ENCODE results near the gene SOS1. TPM values are rescaled to one million over a fixed set of nuclear protein-coding genes. Genes with fewer than 3 reads are reported as not detected.
A peak's percentile ranks its signal among the peaks of the same experiment; 100 is the strongest.

The SOS1 gene
- total RNA-seq, 2 donors from 2014 or later = 98.7 to 116 TPM

GRCh38 chr2:39124746-39125057 is 3.9 kb upstream of the SOS1 start:
- Mint-ChIP-seq H3K27ac (peak overlapping the region; percentile 92), H3K4me1 (peaks cover 17% of the 10 kb centered on the region), H3K27me3 (no peaks in the 10 kb centered on the region), H3K36me3 (ENCODE audit: low read depth) (peaks cover 7% of the 10 kb centered on the region), H3K4me3 (peak overlapping the region; percentile 94), H3K9me3 (no peaks in the 10 kb centered on the region)
- ATAC-seq (replicated peaks) = no peak

DNA sequence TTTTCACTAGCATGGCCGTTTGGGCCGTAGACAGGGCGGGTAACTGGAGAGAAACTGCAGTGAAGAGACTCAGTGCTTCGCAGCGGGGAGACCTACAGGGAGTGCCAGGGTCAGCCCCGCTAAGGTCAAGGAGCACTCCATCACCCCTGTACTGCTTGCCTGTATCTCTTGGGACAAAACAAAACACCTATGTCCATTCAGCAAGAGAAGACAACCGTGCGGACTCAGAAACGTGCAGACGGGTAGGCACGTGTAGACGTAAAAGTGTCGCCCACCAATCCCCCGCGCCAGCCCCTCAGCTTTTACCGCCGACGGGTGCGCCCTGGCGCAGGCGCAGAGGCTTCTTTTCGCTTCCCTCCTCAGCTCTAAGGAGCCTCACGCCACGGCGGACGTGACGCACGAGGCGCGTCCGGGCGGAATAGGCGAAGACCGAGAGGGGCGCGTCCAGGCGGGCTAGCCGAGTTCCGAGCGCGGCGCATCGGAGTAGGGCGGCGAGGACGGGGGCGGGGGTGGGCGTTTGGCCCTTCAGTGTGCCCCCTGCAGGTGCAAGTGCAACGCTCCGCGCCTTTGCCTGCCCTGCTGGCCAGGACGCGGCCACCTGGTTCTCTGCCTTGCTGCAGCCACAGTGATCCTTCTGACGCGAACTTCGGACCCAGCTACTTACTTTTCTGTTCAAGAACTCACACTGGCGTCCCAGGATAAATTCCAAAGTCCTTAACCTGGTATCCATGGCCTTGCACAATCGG is 3.3 kb upstream of the SOS1 start:
- peak overlapping the region; percentile 94 for H3K4me3 Mint-ChIP-seq
- ATAC-seq (replicated peaks) = peak; percentile 72
- no peaks in the 10 kb centered on the region for H3K27me3 Mint-ChIP-seq
- peak overlapping the region; percentile 92 for H3K27ac Mint-ChIP-seq
- peaks cover 12% of the 10 kb centered on the region for H3K36me3 Mint-ChIP-seq (ENCODE audit: low read depth)
- H3K4me1 Mint-ChIP-seq = peaks cover 13% of the 10 kb centered on the region
- H3K9me3 Mint-ChIP-seq = no peaks in the 10 kb centered on the region

DNA sequence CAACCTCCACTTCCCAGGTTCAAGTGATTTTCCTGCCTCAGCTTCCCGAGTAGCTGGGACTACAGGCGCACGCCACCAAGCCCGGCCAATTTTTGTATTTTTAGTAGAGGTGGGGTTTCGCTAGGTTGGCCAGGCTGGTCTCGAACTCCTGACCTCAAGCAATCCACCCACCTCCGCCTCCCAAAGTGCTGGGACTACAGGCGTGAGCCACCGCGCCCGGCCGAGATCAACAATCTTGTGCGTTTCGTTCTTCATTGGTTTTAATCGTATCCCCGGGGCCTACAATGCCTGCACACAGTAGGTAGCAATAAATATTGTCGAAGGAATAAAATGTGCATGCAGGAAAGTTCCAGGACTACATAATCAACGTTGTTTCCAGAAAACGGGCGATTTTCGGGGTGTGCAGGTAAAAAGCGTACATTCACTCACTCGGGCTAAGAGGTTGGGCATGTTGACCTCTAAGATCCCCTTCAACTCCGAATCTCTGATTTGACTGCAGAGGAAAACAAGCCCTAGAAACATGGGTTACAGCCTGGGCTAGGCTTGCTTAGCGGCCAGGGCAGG is 2.7 kb upstream of the SOS1 start:
- no peaks in the 10 kb centered on the region for H3K9me3 Mint-ChIP-seq
- no peaks in the 10 kb centered on the region for H3K27me3 Mint-ChIP-seq
- H3K27ac Mint-ChIP-seq = peak overlapping the region; percentile 92
- H3K4me3 Mint-ChIP-seq = peak overlapping the region; percentile 94
- peaks cover 14% of the 10 kb centered on the region for H3K36me3 Mint-ChIP-seq (ENCODE audit: low read depth)
- no peak for ATAC-seq (replicated peaks)
- peaks cover 12% of the 10 kb centered on the region for H3K4me1 Mint-ChIP-seq

DNA sequence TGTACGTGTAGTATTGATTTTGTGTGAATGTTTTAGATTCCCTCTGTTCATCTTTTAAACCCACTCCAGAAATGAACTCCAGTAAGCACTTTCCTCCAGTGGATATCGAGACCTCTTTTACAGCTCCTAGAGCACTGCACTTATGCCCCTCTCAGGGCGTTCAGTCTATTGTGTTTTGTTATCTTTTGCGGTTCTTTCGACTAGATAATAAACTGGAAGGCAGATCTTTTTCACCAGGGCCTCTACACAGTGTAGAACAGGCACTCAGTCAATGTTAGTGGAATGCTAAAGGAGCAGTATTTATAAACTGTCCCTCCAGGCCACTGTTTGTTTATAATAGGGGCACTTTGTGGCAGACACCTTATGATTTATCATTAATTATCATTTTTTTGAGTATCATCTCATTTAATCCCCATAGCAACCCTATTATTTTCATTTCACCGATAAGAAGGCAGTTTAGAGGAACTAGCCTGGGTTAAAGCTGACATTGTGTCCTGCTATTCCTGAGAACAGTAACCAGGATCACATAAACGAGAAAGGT is 742 bp upstream of the SOS1 start:
- Mint-ChIP-seq H3K36me3 (ENCODE audit: low read depth) (peaks cover 33% of the 10 kb centered on the region), H3K27ac (peak overlapping the region; percentile 82), H3K9me3 (no peaks in the 10 kb centered on the region), H3K4me3 (peak overlapping the region; percentile 94), H3K27me3 (no peaks in the 10 kb centered on the region), H3K4me1 (peaks cover 25% of the 10 kb centered on the region)
- no peak for ATAC-seq (replicated peaks)

GRCh38 chr2:39120521-39120770 is 405 bp downstream of the SOS1 start:
- peak; percentile 14 for ATAC-seq (replicated peaks)
- H3K4me3 Mint-ChIP-seq = no peak overlapping the region
- H3K36me3 Mint-ChIP-seq (ENCODE audit: low read depth) = peaks cover 44% of the 10 kb centered on the region
- no peaks in the 10 kb centered on the region for H3K9me3 Mint-ChIP-seq
- peaks cover 34% of the 10 kb centered on the region for H3K4me1 Mint-ChIP-seq
- H3K27me3 Mint-ChIP-seq = no peaks in the 10 kb centered on the region
- no peak overlapping the region for H3K27ac Mint-ChIP-seq

DNA sequence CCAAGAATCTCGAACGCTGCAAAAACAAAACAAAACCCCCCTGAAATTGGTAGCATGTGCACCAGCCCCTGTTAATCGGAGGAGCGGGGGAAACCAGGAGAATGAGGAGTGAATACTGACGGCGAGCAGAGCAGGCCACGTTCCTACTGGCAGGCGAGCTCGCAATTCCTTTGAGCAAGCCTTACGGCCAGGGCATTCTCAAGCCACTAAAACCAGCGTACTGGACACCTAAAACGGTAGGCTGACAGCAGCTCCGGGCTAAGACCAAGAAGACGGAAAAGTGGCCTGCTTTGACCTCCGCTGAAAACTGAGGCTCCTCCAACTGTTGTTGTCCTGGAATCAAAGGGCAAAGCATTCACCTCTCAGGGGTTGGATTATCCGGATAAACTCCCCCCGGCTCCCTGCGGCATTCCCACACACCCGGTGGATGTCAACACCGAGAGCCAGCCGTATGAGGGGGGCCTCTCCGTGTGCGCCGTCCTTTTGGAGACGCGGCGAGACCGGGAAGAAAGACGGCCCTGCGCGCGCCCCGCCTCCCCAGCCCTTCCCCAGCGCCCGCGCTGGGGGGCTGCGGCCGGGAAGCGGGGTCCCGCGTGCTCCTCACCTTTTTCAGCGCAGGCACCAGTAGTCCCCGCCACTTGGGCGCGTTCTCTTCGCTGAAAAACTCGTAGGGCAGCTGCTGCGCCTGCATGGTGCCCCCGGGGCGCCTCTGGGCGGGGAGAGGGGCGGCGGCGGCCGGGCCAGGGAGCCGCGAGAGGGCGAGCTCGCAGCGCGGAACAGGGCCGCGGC is 925 bp downstream of the SOS1 start:
- Mint-ChIP-seq H3K4me1 (peaks cover 31% of the 10 kb centered on the region), H3K36me3 (ENCODE audit: low read depth) (peaks cover 50% of the 10 kb centered on the region), H3K27me3 (no peaks in the 10 kb centered on the region), H3K4me3 (peak overlapping the region; percentile 100), H3K27ac (peak overlapping the region; percentile 98), H3K9me3 (no peaks in the 10 kb centered on the region)
- peak; percentile 41 for ATAC-seq (replicated peaks)

GRCh38 chr2:39118786-39119499 is 1.9 kb downstream of the SOS1 start:
- Mint-ChIP-seq H3K9me3 (no peaks in the 10 kb centered on the region), H3K27me3 (no peaks in the 10 kb centered on the region), H3K36me3 (ENCODE audit: low read depth) (peaks cover 59% of the 10 kb centered on the region), H3K4me3 (peak overlapping the region; percentile 100), H3K4me1 (peaks cover 35% of the 10 kb centered on the region), H3K27ac (peak overlapping the region; percentile 98)
- no peak for ATAC-seq (replicated peaks)

DNA sequence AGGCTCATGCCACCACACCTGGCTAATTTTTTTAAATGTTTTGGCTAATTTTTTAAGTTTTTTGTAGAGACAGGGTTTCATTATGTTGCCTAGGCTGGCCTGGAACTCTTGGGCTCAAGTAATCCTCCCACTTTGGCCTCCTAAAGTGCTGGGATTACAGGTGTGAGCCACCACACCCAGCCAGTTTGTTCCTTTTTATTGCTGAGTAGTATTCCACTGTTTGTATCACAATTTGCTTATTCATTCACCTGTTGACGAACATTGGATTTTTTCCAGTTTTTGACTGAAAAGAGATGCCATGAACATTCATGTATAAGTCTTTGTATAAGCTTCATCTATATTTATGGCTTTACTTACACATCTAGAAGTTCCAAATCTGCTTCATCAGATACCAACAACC is 5.3 kb downstream of the SOS1 start:
- peaks cover 93% of the 10 kb centered on the region for H3K36me3 Mint-ChIP-seq (ENCODE audit: low read depth)
- H3K4me1 Mint-ChIP-seq = peaks cover 56% of the 10 kb centered on the region
- ATAC-seq (replicated peaks) = no peak
- H3K4me3 Mint-ChIP-seq = peak overlapping the region; percentile 100
- no peaks in the 10 kb centered on the region for H3K27me3 Mint-ChIP-seq
- H3K27ac Mint-ChIP-seq = peak overlapping the region; percentile 51
- no peaks in the 10 kb centered on the region for H3K9me3 Mint-ChIP-seq

GRCh38 chr2:39114771-39115170 is 6.1 kb downstream of the SOS1 start:
- peaks cover 59% of the 10 kb centered on the region for H3K4me1 Mint-ChIP-seq
- H3K27ac Mint-ChIP-seq = peak overlapping the region; percentile 83
- ATAC-seq (replicated peaks) = no peak
- peaks cover 99% of the 10 kb centered on the region for H3K36me3 Mint-ChIP-seq (ENCODE audit: low read depth)
- peak overlapping the region; percentile 100 for H3K4me3 Mint-ChIP-seq
- H3K9me3 Mint-ChIP-seq = no peaks in the 10 kb centered on the region
- H3K27me3 Mint-ChIP-seq = no peaks in the 10 kb centered on the region

DNA sequence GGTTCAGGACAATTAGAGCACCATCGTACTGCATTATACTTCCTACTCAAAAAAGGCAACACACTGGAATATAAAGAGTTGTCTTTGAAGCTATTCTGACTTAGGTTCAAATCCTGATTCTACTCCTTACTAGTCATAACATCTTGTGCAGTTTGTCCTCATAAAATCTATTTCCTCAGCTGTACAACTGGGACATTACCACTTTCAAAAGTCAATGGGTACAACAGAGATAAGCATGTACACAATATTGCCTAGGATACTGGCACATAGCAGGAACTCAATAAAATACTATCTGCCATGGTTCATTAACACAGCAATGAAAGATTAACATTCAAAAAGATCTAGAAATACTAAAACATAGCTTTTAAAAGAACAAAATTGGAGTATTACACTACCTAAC is 11.3 kb downstream of the SOS1 start:
- Mint-ChIP-seq H3K27me3 (no peaks in the 10 kb centered on the region), H3K4me1 (peaks cover 47% of the 10 kb centered on the region), H3K4me3 (peak overlapping the region; percentile 19), H3K9me3 (no peaks in the 10 kb centered on the region), H3K36me3 (ENCODE audit: low read depth) (peaks cover 74% of the 10 kb centered on the region), H3K27ac (peak overlapping the region; percentile 28)
- ATAC-seq (replicated peaks) = no peak

GRCh38 chr2:39108377-39108776 is 12.5 kb downstream of the SOS1 start:
- H3K27me3 Mint-ChIP-seq = no peaks in the 10 kb centered on the region

GRCh38 chr2:39107724-39108273 is 13.1 kb downstream of the SOS1 start:
- H3K36me3 Mint-ChIP-seq (ENCODE audit: low read depth) = peaks cover 74% of the 10 kb centered on the region

More at GRCh38 chr2:39108377-39108776, 12.5 kb downstream of the SOS1 start:
- Mint-ChIP-seq H3K36me3 (ENCODE audit: low read depth) (peaks cover 74% of the 10 kb centered on the region), H3K4me3 (peak overlapping the region; percentile 0), H3K4me1 (peaks cover 46% of the 10 kb centered on the region), H3K27ac (peak overlapping the region; percentile 10), H3K9me3 (no peaks in the 10 kb centered on the region)
- no peak for ATAC-seq (replicated peaks)

DNA sequence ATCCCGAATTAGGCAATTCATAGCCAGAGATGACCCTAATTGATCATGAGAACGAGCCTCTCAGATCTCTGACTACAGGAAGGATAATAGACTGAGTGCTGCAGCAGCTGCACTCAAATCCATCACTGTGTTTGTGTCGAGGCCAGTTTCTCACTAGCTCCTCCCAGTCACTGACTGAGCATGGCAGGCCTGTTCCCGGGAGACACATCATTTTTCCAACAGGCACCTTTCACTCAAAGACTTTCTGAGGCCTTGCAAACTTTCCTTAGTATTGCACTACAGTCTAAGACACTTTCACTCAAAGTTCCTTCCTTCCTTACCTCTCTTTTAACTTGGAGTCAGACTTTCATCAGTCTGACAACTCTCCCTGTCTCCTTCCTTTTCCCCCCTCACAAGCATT is 13.7 kb downstream of the SOS1 start:
- Mint-ChIP-seq H3K27me3 (no peaks in the 10 kb centered on the region), H3K36me3 (ENCODE audit: low read depth) (peaks cover 68% of the 10 kb centered on the region), H3K27ac (peak overlapping the region; percentile 10), H3K4me1 (peaks cover 36% of the 10 kb centered on the region), H3K9me3 (no peaks in the 10 kb centered on the region), H3K4me3 (no peak overlapping the region)
- no peak for ATAC-seq (replicated peaks)

More at GRCh38 chr2:39107724-39108273, 13.1 kb downstream of the SOS1 start:
- no peaks in the 10 kb centered on the region for H3K27me3 Mint-ChIP-seq
- peaks cover 42% of the 10 kb centered on the region for H3K4me1 Mint-ChIP-seq
- peak overlapping the region; percentile 0 for H3K4me3 Mint-ChIP-seq
- H3K27ac Mint-ChIP-seq = peak overlapping the region; percentile 10
- no peak for ATAC-seq (replicated peaks)
- no peaks in the 10 kb centered on the region for H3K9me3 Mint-ChIP-seq
